Measurements from ENCODE around the gene PLCB1.

The PLCB1 gene

DNA sequence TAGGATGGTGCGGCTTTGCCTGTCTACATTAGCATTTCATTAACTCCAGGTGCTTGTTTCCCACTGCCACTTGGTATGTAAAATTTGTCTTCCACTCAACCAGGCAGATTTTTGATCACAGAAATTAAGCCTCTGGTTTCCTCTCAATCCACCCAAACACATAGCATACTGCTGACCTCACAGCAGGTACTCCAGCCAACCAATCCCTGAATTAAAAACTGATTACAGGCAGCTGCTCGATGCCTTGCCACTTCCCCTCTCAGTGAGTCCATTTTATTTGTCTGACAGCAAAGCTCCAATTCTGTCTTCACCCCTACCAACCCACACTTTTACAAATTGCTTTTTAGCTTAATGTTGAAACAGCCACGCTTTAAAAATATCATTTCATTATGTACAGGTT is 95.2 kb downstream of the PLCB1 start:
- no peak overlapping the region for H3K27ac ChIP-seq (ENCODE audit: low read depth, low read length)

GRCh38 chr20:8228315-8228714 is 96.2 kb downstream of the PLCB1 start:
- Histone ChIP-seq H3K9me3 (ENCODE audit: control insufficient read depth, insufficient read depth, low read depth, low read length) (no peaks in the 10 kb centered on the region), H3K36me3 (ENCODE audit: control insufficient read depth, insufficient read depth, low read length) (no peaks in the 10 kb centered on the region), H3K4me1 (ENCODE audit: control insufficient read depth, insufficient read depth, low read length) (no peaks in the 10 kb centered on the region), H3K9ac (ENCODE audit: low read length) (no peak overlapping the region), H3K27ac (ENCODE audit: low read depth, low read length) (no peak overlapping the region), H3K4me3 (ENCODE audit: low read depth, low read length) (no peak overlapping the region), H3K27me3 (ENCODE audit: control insufficient read depth, insufficient read depth, low read length) (no peaks in the 10 kb centered on the region)

More for the DNA sequence above, 95.2 kb downstream of the PLCB1 start:
- H3K27me3 ChIP-seq (ENCODE audit: control insufficient read depth, insufficient read depth, low read length): no peaks in the 10 kb centered on the region
- no peaks in the 10 kb centered on the region for H3K4me1 ChIP-seq (ENCODE audit: control insufficient read depth, insufficient read depth, low read length)
- no peaks in the 10 kb centered on the region for H3K36me3 ChIP-seq (ENCODE audit: control insufficient read depth, insufficient read depth, low read length)
- H3K9me3 ChIP-seq (ENCODE audit: control insufficient read depth, insufficient read depth, low read depth, low read length): no peaks in the 10 kb centered on the region
- H3K4me3 ChIP-seq (ENCODE audit: low read depth, low read length): no peak overlapping the region
- no peak overlapping the region for H3K9ac ChIP-seq (ENCODE audit: low read length)

- Histone ChIP-seq H3K36me3 (ENCODE audit: control insufficient read depth, insufficient read depth, low read length) (no peaks in the 10 kb centered on the region), H3K4me3 (ENCODE audit: low read depth, low read length) (no peak overlapping the region), H3K9me3 (ENCODE audit: control insufficient read depth, insufficient read depth, low read depth, low read length) (no peaks in the 10 kb centered on the region), H3K4me1 (ENCODE audit: control insufficient read depth, insufficient read depth, low read length) (no peaks in the 10 kb centered on the region), H3K27me3 (ENCODE audit: control insufficient read depth, insufficient read depth, low read length) (no peaks in the 10 kb centered on the region), H3K9ac (ENCODE audit: low read length) (no peak overlapping the region), H3K27ac (ENCODE audit: low read depth, low read length) (no peak overlapping the region)
Observed at GRCh38 chr20:8229090-8229489, 97.0 kb downstream of the PLCB1 start.

DNA sequence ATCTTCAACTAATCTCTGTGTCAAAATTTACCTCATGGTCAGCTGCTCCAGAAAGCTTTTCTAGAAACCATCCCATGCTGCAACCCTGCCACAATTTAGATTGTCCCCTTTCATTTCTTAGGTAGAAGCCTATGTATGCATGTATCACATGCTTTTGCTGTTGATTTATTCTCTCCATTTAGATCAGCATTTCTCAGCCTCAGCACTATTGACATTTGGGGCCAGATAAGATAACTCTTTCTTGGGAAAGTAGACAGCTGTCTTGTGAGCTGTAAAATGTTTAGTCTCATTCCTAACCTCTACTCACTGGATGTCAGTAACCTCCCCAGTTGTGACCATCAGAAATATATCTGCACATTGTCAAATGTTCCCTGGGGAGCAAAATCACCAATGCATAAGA is 99.0 kb downstream of the PLCB1 start:
- no peaks in the 10 kb centered on the region for H3K9me3 ChIP-seq (ENCODE audit: control insufficient read depth, insufficient read depth, low read depth, low read length)

DNA sequence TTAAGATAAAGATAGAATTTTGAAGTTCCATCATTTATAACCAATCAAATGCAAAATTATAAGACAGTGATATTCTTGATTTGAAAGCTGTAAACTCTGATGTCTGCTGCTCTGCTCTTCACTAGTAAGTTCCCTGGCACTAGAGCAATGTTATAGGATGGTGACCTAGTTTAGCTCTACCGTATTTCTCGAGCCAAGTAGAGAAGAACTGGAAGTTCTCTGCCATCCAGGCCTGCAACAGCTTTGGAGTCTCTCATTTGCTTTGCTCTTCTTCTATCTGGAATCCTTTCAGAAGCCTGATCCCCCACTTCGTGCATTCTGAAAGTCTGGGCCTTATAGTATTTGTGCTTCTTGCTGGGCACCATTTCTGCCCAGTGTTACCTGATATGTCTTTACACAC is 100.3 kb downstream of the PLCB1 start:
- Histone ChIP-seq H3K4me1 (ENCODE audit: control insufficient read depth, insufficient read depth, low read length) (no peaks in the 10 kb centered on the region), H3K9ac (ENCODE audit: low read length) (no peak overlapping the region), H3K27ac (ENCODE audit: low read depth, low read length) (no peak overlapping the region), H3K27me3 (ENCODE audit: control insufficient read depth, insufficient read depth, low read length) (no peaks in the 10 kb centered on the region), H3K4me3 (ENCODE audit: low read depth, low read length) (no peak overlapping the region), H3K36me3 (ENCODE audit: control insufficient read depth, insufficient read depth, low read length) (no peaks in the 10 kb centered on the region), H3K9me3 (ENCODE audit: control insufficient read depth, insufficient read depth, low read depth, low read length) (no peaks in the 10 kb centered on the region)

More for the DNA sequence above, 99.0 kb downstream of the PLCB1 start:
- H3K27ac ChIP-seq (ENCODE audit: low read depth, low read length): no peak overlapping the region
- H3K27me3 ChIP-seq (ENCODE audit: control insufficient read depth, insufficient read depth, low read length): no peaks in the 10 kb centered on the region
- no peak overlapping the region for H3K4me3 ChIP-seq (ENCODE audit: low read depth, low read length)
- no peaks in the 10 kb centered on the region for H3K4me1 ChIP-seq (ENCODE audit: control insufficient read depth, insufficient read depth, low read length)
- H3K36me3 ChIP-seq (ENCODE audit: control insufficient read depth, insufficient read depth, low read length): no peaks in the 10 kb centered on the region
- no peak overlapping the region for H3K9ac ChIP-seq (ENCODE audit: low read length)

DNA sequence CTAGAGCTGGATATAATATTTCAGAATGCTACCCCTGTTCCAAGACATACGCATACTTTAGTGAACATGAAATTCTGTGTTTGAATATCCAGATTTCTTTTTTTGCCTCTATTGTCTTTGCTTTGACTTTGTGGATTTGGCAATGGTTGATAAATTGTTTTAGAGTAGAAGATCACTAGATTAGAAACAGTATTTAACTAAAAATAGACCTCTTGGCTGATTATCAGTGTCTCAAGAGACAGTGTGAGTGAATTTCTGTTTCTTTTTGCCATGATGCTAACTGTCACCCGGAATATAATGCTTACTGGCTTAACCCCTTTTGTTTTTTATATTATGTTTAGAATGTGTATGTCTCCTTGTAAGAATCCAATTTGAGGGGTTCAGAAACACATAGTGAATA is 102.5 kb downstream of the PLCB1 start:
- no peak overlapping the region for H3K27ac ChIP-seq (ENCODE audit: low read depth, low read length)
- no peaks in the 10 kb centered on the region for H3K36me3 ChIP-seq (ENCODE audit: control insufficient read depth, insufficient read depth, low read length)
- H3K4me3 ChIP-seq (ENCODE audit: low read depth, low read length): no peak overlapping the region
- no peak overlapping the region for H3K9ac ChIP-seq (ENCODE audit: low read length)
- H3K9me3 ChIP-seq (ENCODE audit: control insufficient read depth, insufficient read depth, low read depth, low read length): no peaks in the 10 kb centered on the region
- H3K27me3 ChIP-seq (ENCODE audit: control insufficient read depth, insufficient read depth, low read length): no peaks in the 10 kb centered on the region
- no peaks in the 10 kb centered on the region for H3K4me1 ChIP-seq (ENCODE audit: control insufficient read depth, insufficient read depth, low read length)

GRCh38 chr20:8242066-8242465 is 110.0 kb downstream of the PLCB1 start:
- Histone ChIP-seq H3K4me1 (ENCODE audit: control insufficient read depth, insufficient read depth, low read length) (no peaks in the 10 kb centered on the region), H3K9me3 (ENCODE audit: control insufficient read depth, insufficient read depth, low read depth, low read length) (no peaks in the 10 kb centered on the region), H3K4me3 (ENCODE audit: low read depth, low read length) (no peak overlapping the region), H3K9ac (ENCODE audit: low read length) (no peak overlapping the region), H3K36me3 (ENCODE audit: control insufficient read depth, insufficient read depth, low read length) (no peaks in the 10 kb centered on the region), H3K27ac (ENCODE audit: low read depth, low read length) (no peak overlapping the region), H3K27me3 (ENCODE audit: control insufficient read depth, insufficient read depth, low read length) (no peaks in the 10 kb centered on the region)

DNA sequence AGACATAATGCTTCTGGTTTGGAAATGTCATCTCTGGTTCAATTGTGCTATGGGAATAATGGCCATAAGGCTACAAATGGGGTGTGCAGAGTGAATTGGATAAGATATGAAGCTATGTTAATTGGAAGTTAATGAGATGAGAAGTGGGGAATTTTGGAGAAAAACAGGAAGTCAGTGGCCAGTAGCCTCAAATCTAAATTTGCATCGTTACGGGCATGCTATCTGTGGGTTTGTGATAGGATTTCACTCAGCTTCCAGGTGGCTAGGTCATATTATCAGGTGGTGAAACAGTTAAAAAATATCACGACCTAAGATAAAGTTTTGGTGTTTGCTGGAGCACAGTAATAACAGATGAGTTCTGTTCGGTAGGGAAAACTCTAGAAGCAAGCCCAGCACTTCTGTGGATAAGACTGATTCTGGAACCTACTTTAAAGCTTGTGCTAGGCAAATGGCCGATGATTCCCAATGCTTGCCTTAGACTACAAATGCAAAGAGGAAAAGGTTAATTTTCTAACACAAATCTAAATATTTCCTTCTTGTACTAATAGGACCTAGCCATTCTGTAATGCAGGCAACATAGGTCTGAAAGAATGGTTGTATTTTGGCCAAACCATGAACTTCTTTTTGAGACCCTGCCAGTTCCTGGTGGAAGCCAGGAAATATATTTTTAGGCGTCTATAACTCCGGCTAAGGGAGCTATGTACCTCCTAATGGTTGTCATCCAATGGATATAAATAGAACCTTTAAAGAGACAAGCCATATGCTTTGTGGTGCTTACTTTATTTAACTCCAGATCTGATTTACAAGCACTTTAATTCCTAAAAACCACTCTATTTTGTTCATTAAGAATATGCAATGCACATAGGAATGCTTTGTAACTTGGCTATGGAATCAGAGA is 111.0 kb downstream of the PLCB1 start:
- no peak overlapping the region for H3K9ac ChIP-seq (ENCODE audit: low read length)
- H3K27ac ChIP-seq (ENCODE audit: low read depth, low read length): no peak overlapping the region
- H3K4me1 ChIP-seq (ENCODE audit: control insufficient read depth, insufficient read depth, low read length): peaks cover 2% of the 10 kb centered on the region; the same call in 1 of the 2 replicates
- H3K27me3 ChIP-seq (ENCODE audit: control insufficient read depth, insufficient read depth, low read length): no peaks in the 10 kb centered on the region
- H3K9me3 ChIP-seq (ENCODE audit: control insufficient read depth, insufficient read depth, low read depth, low read length): no peaks in the 10 kb centered on the region
- no peak overlapping the region for H3K4me3 ChIP-seq (ENCODE audit: low read depth, low read length)
- H3K36me3 ChIP-seq (ENCODE audit: control insufficient read depth, insufficient read depth, low read length): no peaks in the 10 kb centered on the region

GRCh38 chr20:8244637-8245036 is 112.6 kb downstream of the PLCB1 start:
- H3K9me3 ChIP-seq (ENCODE audit: control insufficient read depth, insufficient read depth, low read depth, low read length): no peaks in the 10 kb centered on the region
- H3K9ac ChIP-seq (ENCODE audit: low read length): no peak overlapping the region
- peaks cover 7% of the 10 kb centered on the region; the same call in 1 of the 2 replicates for H3K4me1 ChIP-seq (ENCODE audit: control insufficient read depth, insufficient read depth, low read length)
- no peaks in the 10 kb centered on the region for H3K27me3 ChIP-seq (ENCODE audit: control insufficient read depth, insufficient read depth, low read length)
- H3K27ac ChIP-seq (ENCODE audit: low read depth, low read length): no peak overlapping the region
- no peaks in the 10 kb centered on the region for H3K36me3 ChIP-seq (ENCODE audit: control insufficient read depth, insufficient read depth, low read length)
- no peak overlapping the region for H3K4me3 ChIP-seq (ENCODE audit: low read depth, low read length)

- peaks cover 7% of the 10 kb centered on the region; the same call in 1 of the 2 replicates for H3K4me1 ChIP-seq (ENCODE audit: control insufficient read depth, insufficient read depth, low read length)
- H3K27me3 ChIP-seq (ENCODE audit: control insufficient read depth, insufficient read depth, low read length): no peaks in the 10 kb centered on the region
- H3K9me3 ChIP-seq (ENCODE audit: control insufficient read depth, insufficient read depth, low read depth, low read length): no peaks in the 10 kb centered on the region
- H3K4me3 ChIP-seq (ENCODE audit: low read depth, low read length): no peak overlapping the region
- H3K9ac ChIP-seq (ENCODE audit: low read length): no peak overlapping the region
- H3K27ac ChIP-seq (ENCODE audit: low read depth, low read length): no peak overlapping the region
- H3K36me3 ChIP-seq (ENCODE audit: control insufficient read depth, insufficient read depth, low read length): no peaks in the 10 kb centered on the region
Observed at GRCh38 chr20:8246153-8246552, 114.1 kb downstream of the PLCB1 start.

DNA sequence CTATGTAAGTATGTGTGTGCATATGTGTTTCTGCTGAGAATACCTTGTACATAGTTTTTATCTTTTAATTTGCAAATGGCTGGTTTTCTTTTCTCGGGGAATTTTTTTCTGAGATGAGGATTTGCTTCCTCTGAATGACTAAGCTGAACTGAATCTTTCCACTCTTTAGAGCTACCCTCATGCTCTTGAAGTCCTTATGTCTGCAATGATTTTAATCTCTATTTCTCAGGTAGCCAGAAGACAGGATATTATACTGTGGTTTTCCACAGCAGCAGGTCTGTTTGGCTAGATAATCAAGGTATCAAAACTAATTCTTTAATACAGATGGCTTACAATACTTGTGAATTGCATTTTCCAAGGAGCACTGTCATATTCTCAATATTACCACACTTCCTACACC is 114.7 kb downstream of the PLCB1 start:
- no peak overlapping the region for H3K27ac ChIP-seq (ENCODE audit: low read depth, low read length)
- no peak overlapping the region for H3K9ac ChIP-seq (ENCODE audit: low read length)
- H3K4me1 ChIP-seq (ENCODE audit: control insufficient read depth, insufficient read depth, low read length): peaks cover 7% of the 10 kb centered on the region; the same call in 1 of the 2 replicates
- no peaks in the 10 kb centered on the region for H3K36me3 ChIP-seq (ENCODE audit: control insufficient read depth, insufficient read depth, low read length)
- H3K4me3 ChIP-seq (ENCODE audit: low read depth, low read length): no peak overlapping the region
- H3K27me3 ChIP-seq (ENCODE audit: control insufficient read depth, insufficient read depth, low read length): no peaks in the 10 kb centered on the region
- H3K9me3 ChIP-seq (ENCODE audit: control insufficient read depth, insufficient read depth, low read depth, low read length): no peaks in the 10 kb centered on the region

Data from HUES6 (cell line).